IMR-90 (cell line): ENCODE data around the gene MYOM1. TPM values are rescaled to one million over a fixed set of nuclear protein-coding genes. Genes with fewer than 3 reads are reported as not detected.

ENCODE experiments used
- ATAC-seq: fragments of 200-7000 bp; cut with Tn5 transposase; 2 replicates; pipeline ENCODE4 v1.9.1; 2020; ENCODE audit warnings: low read depth, mild to moderate bottlenecking, moderate library complexity
- BruUV-seq: library from RNA; stranded (reverse); fragments of 400-500 nt; replicated peaks from 2 replicates; lab custom pipeline; 2021; lab: Mats Ljungman, UMichigan
- CTCF ChIA-PET: fragments of 300-600 bp; formaldehyde crosslinking; extraction: SDS; loops from one replicate; lab custom pipeline; 2021; ENCODE audit warnings: antibody characterized with exemption; lab: Yijun Ruan, JAX
- POLR2A ChIA-PET: fragments of 300-600 bp; sonication (Branson Sonifier 250); formaldehyde crosslinking; loops from one replicate; lab custom pipeline; 2022; ENCODE audit warnings: antibody characterized with exemption; ENCODE audit not compliant: unreplicated experiment; lab: Charles Lee
- DNase-seq: peaks from one replicate; pipeline ENCODE4 v3.0.0; 2013
- H2AFZ ChIP-seq: replicated peaks from 2 replicates; pipeline ENCODE3; 2013; ENCODE audit warnings: low read length, mild to moderate bottlenecking; ENCODE audit not compliant: poor library complexity
- H2AK5ac ChIP-seq: 2 replicates; pipeline ENCODE4 v1.6.1; 2013; ENCODE audit warnings: low read depth, low read length, inconsistent platforms
- H2AK9ac ChIP-seq: replicated peaks from 2 replicates; pipeline ENCODE3; 2013; ENCODE audit warnings: mild to moderate bottlenecking, low read depth, low read length, moderate library complexity; ENCODE audit not compliant: poor library complexity
- H2BK120ac ChIP-seq: 2 replicates; pipeline ENCODE4 v1.6.1; 2013; ENCODE audit warnings: low read depth, low read length, inconsistent platforms
- H2BK15ac ChIP-seq: 3 replicates; pipeline ENCODE4 v1.6.1; 2013; ENCODE audit warnings: low read depth, low read length, inconsistent platforms
- H2BK20ac ChIP-seq: 2 replicates; pipeline ENCODE4 v1.6.1; 2013; ENCODE audit warnings: low read depth, mild to moderate bottlenecking, inconsistent platforms, low read length, moderate library complexity
- H2BK5ac ChIP-seq: 2 replicates; pipeline ENCODE4 v1.6.1; 2013; ENCODE audit warnings: mild to moderate bottlenecking, low read depth, low read length, inconsistent platforms; ENCODE audit not compliant: poor library complexity, severe bottlenecking
- H3K14ac ChIP-seq: replicated peaks from 2 replicates; pipeline ENCODE4 v1.6.1; 2013; ENCODE audit warnings: low read depth, low read length, inconsistent platforms
- H3K18ac ChIP-seq: 2 replicates; pipeline ENCODE4 v1.6.1; 2013; ENCODE audit warnings: low read depth, low read length, control low read depth
- H3K23ac ChIP-seq: 2 replicates; pipeline ENCODE4 v1.6.1; 2013; ENCODE audit warnings: low read depth, low read length, inconsistent platforms
- H3K27ac ChIP-seq: 2 replicates; pipeline ENCODE4 v1.5.1; 2013; ENCODE audit warnings: mild to moderate bottlenecking, control low read depth, low read length; ENCODE audit not compliant: insufficient read depth
- H3K27me3 ChIP-seq: 2 replicates; pipeline ENCODE4 v1.6.1; 2013; ENCODE audit warnings: low read length; ENCODE audit not compliant: control insufficient read depth, insufficient read depth
- H3K36me3 ChIP-seq: 2 replicates; pipeline ENCODE4 v1.6.1; 2013; ENCODE audit warnings: low read length, mixed read lengths; ENCODE audit not compliant: control insufficient read depth, insufficient read depth
- H3K4ac ChIP-seq: 2 replicates; pipeline ENCODE4 v1.6.1; 2013; ENCODE audit warnings: low read depth, low read length, inconsistent platforms
- H3K4me1 ChIP-seq: 2 replicates; pipeline ENCODE4 v1.6.1; 2013; ENCODE audit warnings: low read length, mixed read lengths; ENCODE audit not compliant: control insufficient read depth, insufficient read depth
- H3K4me2 ChIP-seq: 2 replicates; pipeline ENCODE4 v1.6.1; 2013; ENCODE audit warnings: low read depth, mild to moderate bottlenecking, control low read depth, low read length, moderate library complexity
- H3K4me3 ChIP-seq: 2 replicates; pipeline ENCODE4 v1.5.1; 2013; ENCODE audit warnings: low read depth, mild to moderate bottlenecking, control low read depth, low read length, moderate library complexity; ENCODE audit not compliant: insufficient read depth
- H3K56ac ChIP-seq: 2 replicates; pipeline ENCODE4 v1.6.1; 2013; ENCODE audit warnings: low read length, inconsistent platforms; ENCODE audit not compliant: insufficient read depth; ENCODE audit errors: extremely low read depth
- H3K79me1 ChIP-seq, 2 experiments: 2 replicates each; pipeline ENCODE4 v1.6.1; 2013; ENCODE audit warnings: low read length in 2 of 2, inconsistent platforms in 1 of 2, low read depth in 1 of 2
- H3K9ac ChIP-seq: 2 replicates; pipeline ENCODE4 v1.6.1; 2013; ENCODE audit warnings: low read depth, low read length, control low read depth
- H3K9me1 ChIP-seq: 2 replicates; pipeline ENCODE4 v1.6.1; 2013; ENCODE audit warnings: low read length, inconsistent platforms; ENCODE audit not compliant: insufficient read depth
- H3K9me3 ChIP-seq: 2 replicates; pipeline ENCODE4 v1.6.1; 2013; ENCODE audit warnings: low read length; ENCODE audit not compliant: control insufficient read depth, insufficient read depth
- H4K20me1 ChIP-seq: 2 replicates; pipeline ENCODE4 v1.6.1; 2013; ENCODE audit warnings: low read length, inconsistent platforms; ENCODE audit not compliant: insufficient read depth
- H4K5ac ChIP-seq: 2 replicates; pipeline ENCODE4 v1.6.1; 2013; ENCODE audit warnings: mild to moderate bottlenecking, low read depth, low read length, control low read depth
- H4K8ac ChIP-seq, 2 experiments: 2 replicates each; pipeline ENCODE4 v1.6.1; 2013; ENCODE audit warnings: low read depth in 2 of 2, low read length in 2 of 2, control low read depth in 1 of 2, inconsistent platforms in 1 of 2
- H4K91ac ChIP-seq: 2 replicates; pipeline ENCODE4 v1.6.1; 2013; ENCODE audit warnings: low read depth, low read length, inconsistent platforms; ENCODE audit not compliant: insufficient read depth
- MXI1 ChIP-seq: IDR thresholded peaks from 2 replicates; pipeline ENCODE4 v1.6.1; 2012; ENCODE audit warnings: low read depth, mild to moderate bottlenecking, low read length, moderate library complexity, borderline replicate concordance
- POLR2A ChIP-seq: IDR thresholded peaks from 2 replicates; pipeline ENCODE4 v1.6.1; 2012; ENCODE audit warnings: mild to moderate bottlenecking, low read depth, low read length
- WGBS, 2 experiments: methylation state at CpG; one replicate each; pipeline versions ENCODE4 v1.1.5 to v1.1.7; 2013; ENCODE audit warnings: missing lambda C conversion rate in 2 of 2; ENCODE audit not compliant: insufficient read length in 1 of 2; ENCODE audit errors: extremely low coverage in 2 of 2; 5-methylcytosine and 5-hydroxymethylcytosine counted together
- dilution Hi-C: fragments of 300-500 bp; cut with HindIII; formaldehyde crosslinking; loops from one replicate; pipeline ENCODE4 v1.14.3; 2018; ENCODE audit warnings: low sequenced_read_pairs; ENCODE audit not compliant: unreplicated experiment
- in situ Hi-C: fragments of 300-500 bp; cut with MboI; formaldehyde crosslinking; loops from 3 replicates; pipeline ENCODE4 v1.14.3; 2019; ENCODE audit warnings: low sequenced_read_pairs, inconsistent platforms, mixed read lengths
- intact Hi-C: fragments of 100-400 bp; cut with micrococcal nuclease; formaldehyde crosslinking; loops from 2 replicates; pipeline ENCODE4 v1.10.0; 2022
- polyA plus RNA-seq, 3 experiments: library from polyadenylated mRNA; depleted of rRNA; stranded (reverse); fragments of >200 nt; gene quantifications; 2 replicates each; pipeline ENCODE4 v1.2.3, GENCODE V29; 2012; ENCODE audit warnings: low replicate concordance in 1 of 3
- total RNA-seq: library from RNA; depleted of rRNA; stranded (reverse); fragments of >200 nt; gene quantifications from 2 replicates; pipeline ENCODE4 v1.2.3, GENCODE V29; 2012

MYOM1 gene
- total and polyA plus RNA-seq, 2 of the 4 experiments (the other 2 are of a cell fraction): under 0.01 to 0.10 TPM

GRCh38 chr18:3132700-3133099, 87.1 kb downstream of the MYOM1 start:
- H3K56ac ChIP-seq: no peak overlapping the region
- POLR2A ChIA-PET: interaction anchor here (0.5 kb wide), 1 partner anchor 19 kb away, joined by 5 read pairs; no protein-coding TSS in a partner anchor
- dilution Hi-C loops: no loop called here

More at GRCh38 chr18:3132700-3133099, 87.1 kb downstream of the MYOM1 start:
- H3K4me1 ChIP-seq: no peaks in the 10 kb centered on the region
- H2BK15ac ChIP-seq: no peak overlapping the region
- H3K36me3 ChIP-seq: no peaks in the 10 kb centered on the region
- in situ Hi-C loops: loop anchor here (10.0 kb wide), 1 partner anchor 198 kb away; no protein-coding TSS in a partner anchor
- no peak overlapping the region for H3K4me3 ChIP-seq
- H2BK20ac ChIP-seq: no peak overlapping the region
- no peak for ATAC-seq
- peak overlapping the region; percentile 3 for H2AK9ac ChIP-seq
- no peak overlapping the region for H2BK120ac ChIP-seq
- H3K9me1 ChIP-seq: no peaks in the 10 kb centered on the region
- no peak overlapping the region for H3K18ac ChIP-seq
- TF ChIP-seq MXI1: no peak
- no peak for TF ChIP-seq POLR2A
- no peak overlapping the region for H4K5ac ChIP-seq
- no peak overlapping the region for H3K4me2 ChIP-seq
- no peaks in the 10 kb centered on the region for H3K27me3 ChIP-seq
- no peak overlapping the region for H3K27ac ChIP-seq
- no peaks in the 10 kb centered on the region for H3K79me1 ChIP-seq
- no TSS peak for BruUV-seq
- no peak for DNase-seq
- 93% methylated on average over 2 of the region's 3 CpGs; no CpG with 5 or more reads in 1 of the 2 experiments for WGBS, 2 experiments
- H3K9me3 ChIP-seq: no peaks in the 10 kb centered on the region
- intact Hi-C loops: no loop called here
- H3K14ac ChIP-seq: no peak overlapping the region
- H3K4ac ChIP-seq: no peak overlapping the region
- H2BK5ac ChIP-seq: no peak overlapping the region
- H4K91ac ChIP-seq: no peak overlapping the region
- H2AFZ ChIP-seq: no peak overlapping the region
- no peaks in the 10 kb centered on the region for H4K20me1 ChIP-seq
- H4K8ac ChIP-seq: no peak overlapping the region
- CTCF ChIA-PET: no interaction called here
- no peak overlapping the region for H3K9ac ChIP-seq
- H3K23ac ChIP-seq: no peak overlapping the region
- H2AK5ac ChIP-seq: no peak overlapping the region
